ENCODE results near the gene CPTP.
A peak's percentile ranks its signal among the peaks of the same experiment; 100 is the strongest.

The CPTP gene

GRCh38 chr1:1370771-1371300 lies 46.2 kb downstream of the CPTP start:
- no peak for DNase-seq

- DNase-seq: peak; percentile 61
Measured at GRCh38 chr1:1371364-1371745, 46.8 kb downstream of the CPTP start.

- DNase-seq: peak; percentile 9
Measured at GRCh38 chr1:1371746-1372711, 47.4 kb downstream of the CPTP start.

- DNase-seq: no peak
Measured at GRCh38 chr1:1373051-1373814, 48.6 kb downstream of the CPTP start.

- DNase-seq: no peak
Measured at GRCh38 chr1:1373815-1374588, 49.4 kb downstream of the CPTP start.

GRCh38 chr1:1374589-1374928 lies 50.0 kb downstream of the CPTP start:
- no peak for DNase-seq

- peak; percentile 97 for DNase-seq
Measured at GRCh38 chr1:1374929-1375662, 50.5 kb downstream of the CPTP start, which contains the start of gene AURKAIP1. Gene AURKAIP1, minus strand, starts transcription at chr1:1375207. Its CDS starts 451 bp downstream, at chr1:1374756.

GRCh38 chr1:1376551-1377226 lies 52.1 kb downstream of the CPTP start:
- no peak for DNase-seq

- no peak for DNase-seq
Measured at GRCh38 chr1:1377540-1378205, 53.1 kb downstream of the CPTP start.

Measured in GF-D8 (cell line).